ENCODE results near the gene SYT2. TPM values are rescaled to one million over a fixed set of nuclear protein-coding genes. Genes with fewer than 3 reads are reported as not detected.
"Not testable (repeated sequence)": the region's sequence is repeated elsewhere in the genome, so short reads cannot be mapped to it uniquely, and the experiment has no call there.

SYT2 gene
- total RNA-seq, 1 donor from 2014 or later: 2.6 TPM

DNA sequence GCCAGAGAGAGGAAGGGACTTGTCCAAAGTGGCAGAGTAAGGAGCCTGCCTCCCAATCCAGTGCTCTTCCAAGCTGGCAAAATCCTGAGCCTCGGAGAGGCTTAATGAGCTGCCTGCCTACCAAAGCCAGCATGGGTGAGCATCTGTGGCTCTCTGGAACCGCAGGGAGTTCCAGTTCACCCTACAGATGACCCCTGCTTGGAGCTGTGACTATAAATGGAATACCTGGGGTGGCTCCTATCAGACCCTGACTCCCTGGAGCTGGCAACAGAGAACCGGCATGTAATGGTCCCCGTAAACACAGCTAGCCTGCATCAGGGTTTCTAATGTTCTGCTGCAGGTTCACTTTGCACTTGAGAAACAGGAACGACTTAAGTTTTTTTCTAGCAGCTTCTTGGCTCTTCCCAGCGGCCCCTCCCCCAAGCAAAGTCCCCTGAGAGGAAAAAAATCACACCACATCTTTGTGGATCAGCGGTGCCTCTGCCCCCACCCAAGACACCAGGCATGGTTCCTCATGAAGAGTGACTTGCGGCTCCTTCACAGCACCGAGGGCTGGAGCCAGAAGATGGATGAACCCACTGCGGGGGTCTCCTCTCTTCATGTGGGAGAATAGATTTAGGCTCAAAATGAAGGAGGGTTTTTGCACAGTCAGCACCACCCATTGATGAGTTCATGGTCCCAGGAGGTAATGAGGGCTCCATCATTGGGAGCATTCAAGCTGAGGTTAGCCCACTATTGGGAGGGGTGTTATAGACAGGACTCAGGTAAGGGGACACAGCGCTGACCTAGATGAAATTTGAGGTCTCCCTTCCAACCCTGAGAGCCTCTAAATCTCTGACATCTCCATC is 79.0 kb downstream of the SYT2 start:
- no peaks in the 10 kb centered on the region for H3K36me3 Mint-ChIP-seq (ENCODE audit: low read depth)
- no peaks in the 10 kb centered on the region for H3K9me3 Mint-ChIP-seq
- H3K27ac Mint-ChIP-seq (ENCODE audit: unreplicated experiment): no peak overlapping the region
- H3K27me3 Mint-ChIP-seq (ENCODE audit: low read depth): peaks cover 11% of the 10 kb centered on the region
- TF ChIP-seq, protein P1, sequence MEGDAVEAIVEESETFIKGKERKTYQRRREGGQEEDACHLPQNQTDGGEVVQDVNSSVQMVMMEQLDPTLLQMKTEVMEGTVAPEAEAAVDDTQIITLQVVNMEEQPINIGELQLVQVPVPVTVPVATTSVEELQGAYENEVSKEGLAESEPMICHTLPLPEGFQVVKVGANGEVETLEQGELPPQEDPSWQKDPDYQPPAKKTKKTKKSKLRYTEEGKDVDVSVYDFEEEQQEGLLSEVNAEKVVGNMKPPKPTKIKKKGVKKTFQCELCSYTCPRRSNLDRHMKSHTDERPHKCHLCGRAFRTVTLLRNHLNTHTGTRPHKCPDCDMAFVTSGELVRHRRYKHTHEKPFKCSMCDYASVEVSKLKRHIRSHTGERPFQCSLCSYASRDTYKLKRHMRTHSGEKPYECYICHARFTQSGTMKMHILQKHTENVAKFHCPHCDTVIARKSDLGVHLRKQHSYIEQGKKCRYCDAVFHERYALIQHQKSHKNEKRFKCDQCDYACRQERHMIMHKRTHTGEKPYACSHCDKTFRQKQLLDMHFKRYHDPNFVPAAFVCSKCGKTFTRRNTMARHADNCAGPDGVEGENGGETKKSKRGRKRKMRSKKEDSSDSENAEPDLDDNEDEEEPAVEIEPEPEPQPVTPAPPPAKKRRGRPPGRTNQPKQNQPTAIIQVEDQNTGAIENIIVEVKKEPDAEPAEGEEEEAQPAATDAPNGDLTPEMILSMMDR (conservative IDR thresholded peaks at IDR 0.05): no peak
- H3K4me1 Mint-ChIP-seq: no peaks in the 10 kb centered on the region
- H3K4me3 Mint-ChIP-seq: no peak overlapping the region
- DNase-seq (ENCODE audit: low read depth, low spot score): no peak

DNA sequence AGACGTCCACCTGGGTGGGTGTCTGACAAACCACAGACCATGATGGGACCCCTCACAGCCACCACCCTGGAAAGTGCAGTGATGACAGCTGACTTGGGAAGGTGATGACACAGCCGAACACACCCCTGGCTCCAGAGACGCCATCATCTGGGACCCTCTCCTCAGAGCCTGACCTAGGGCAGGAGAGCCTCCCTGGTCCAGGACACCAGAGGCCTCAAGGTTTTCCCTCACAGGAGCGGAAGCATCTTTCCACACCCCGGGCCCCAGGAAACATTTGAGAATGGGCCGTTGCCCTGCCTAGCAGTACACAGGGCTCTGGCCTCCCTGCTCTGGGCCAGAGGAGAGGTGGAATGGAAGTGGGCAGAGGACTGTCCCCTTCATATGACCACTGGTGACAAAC is 79.7 kb downstream of the SYT2 start:
- no peaks in the 10 kb centered on the region for H3K9me3 Mint-ChIP-seq
- H3K4me3 Mint-ChIP-seq: no peak overlapping the region
- H3K27me3 Mint-ChIP-seq (ENCODE audit: low read depth): peaks cover 11% of the 10 kb centered on the region
- no peak overlapping the region for H3K27ac Mint-ChIP-seq (ENCODE audit: unreplicated experiment)
- TF ChIP-seq, protein P1 (conservative IDR thresholded peaks at IDR 0.05): no peak
- no peaks in the 10 kb centered on the region for H3K4me1 Mint-ChIP-seq
- H3K36me3 Mint-ChIP-seq (ENCODE audit: low read depth): no peaks in the 10 kb centered on the region
- DNase-seq (ENCODE audit: low read depth, low spot score): no peak

DNA sequence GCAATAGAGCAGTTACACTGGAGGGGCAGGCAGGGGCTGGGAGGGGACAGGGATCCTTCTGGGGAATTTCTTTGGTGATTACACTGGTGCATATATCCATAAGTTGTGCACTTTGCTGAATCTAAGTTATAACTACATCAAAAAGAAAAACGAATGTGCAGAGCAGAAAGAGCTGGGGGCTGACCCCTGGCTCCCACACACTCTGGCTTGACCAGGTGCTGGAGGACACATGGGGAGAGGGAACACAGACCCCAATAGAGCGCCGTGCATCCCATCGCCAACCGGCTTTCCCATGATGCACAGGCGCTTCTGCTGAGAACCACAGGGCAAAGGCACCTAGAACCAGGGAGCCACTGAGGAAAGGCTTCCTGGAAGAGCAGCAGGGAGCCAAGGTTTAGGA is 80.2 kb downstream of the SYT2 start:
- not testable (repeated sequence) for H3K36me3 Mint-ChIP-seq (ENCODE audit: low read depth); H3K27ac Mint-ChIP-seq (ENCODE audit: unreplicated experiment); H3K9me3 Mint-ChIP-seq; DNase-seq (ENCODE audit: low read depth, low spot score); H3K4me3 Mint-ChIP-seq; H3K4me1 Mint-ChIP-seq
- peaks cover 11% of the 10 kb centered on the region for H3K27me3 Mint-ChIP-seq (ENCODE audit: low read depth)

DNA sequence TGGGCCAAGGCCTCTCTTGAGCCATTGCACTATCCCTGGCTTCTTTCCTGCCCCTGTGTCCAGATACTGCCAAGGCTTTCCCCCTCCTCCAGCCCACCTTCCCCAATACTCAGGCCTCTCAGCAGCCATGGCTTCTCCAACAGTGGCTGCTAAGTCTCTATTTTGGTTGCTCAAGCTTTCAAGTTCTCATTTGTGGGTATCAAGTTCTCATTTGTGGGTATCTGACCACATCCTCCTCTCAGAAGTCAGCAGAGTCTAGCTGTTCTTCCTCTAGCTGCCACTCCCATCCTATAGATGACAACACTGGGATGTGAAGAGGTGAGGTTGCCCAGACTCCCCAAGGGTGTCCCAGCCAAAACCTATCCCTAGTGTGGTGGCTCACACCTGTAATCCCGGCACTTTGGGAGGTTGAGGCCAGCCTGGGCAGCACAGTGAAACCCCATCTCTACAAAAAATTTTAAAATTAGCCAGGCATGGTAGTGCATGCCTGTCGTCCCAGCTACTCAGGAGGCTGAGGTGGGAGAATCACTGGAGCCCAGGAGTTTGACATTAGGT is 80.9 kb downstream of the SYT2 start:
- H3K36me3 Mint-ChIP-seq (ENCODE audit: low read depth); DNase-seq (ENCODE audit: low read depth, low spot score); H3K9me3 Mint-ChIP-seq; H3K4me1 Mint-ChIP-seq; H3K4me3 Mint-ChIP-seq: not testable (repeated sequence)
- H3K27ac Mint-ChIP-seq (ENCODE audit: unreplicated experiment): peak overlapping the region; percentile 91
- peaks cover 11% of the 10 kb centered on the region for H3K27me3 Mint-ChIP-seq (ENCODE audit: low read depth)

DNA sequence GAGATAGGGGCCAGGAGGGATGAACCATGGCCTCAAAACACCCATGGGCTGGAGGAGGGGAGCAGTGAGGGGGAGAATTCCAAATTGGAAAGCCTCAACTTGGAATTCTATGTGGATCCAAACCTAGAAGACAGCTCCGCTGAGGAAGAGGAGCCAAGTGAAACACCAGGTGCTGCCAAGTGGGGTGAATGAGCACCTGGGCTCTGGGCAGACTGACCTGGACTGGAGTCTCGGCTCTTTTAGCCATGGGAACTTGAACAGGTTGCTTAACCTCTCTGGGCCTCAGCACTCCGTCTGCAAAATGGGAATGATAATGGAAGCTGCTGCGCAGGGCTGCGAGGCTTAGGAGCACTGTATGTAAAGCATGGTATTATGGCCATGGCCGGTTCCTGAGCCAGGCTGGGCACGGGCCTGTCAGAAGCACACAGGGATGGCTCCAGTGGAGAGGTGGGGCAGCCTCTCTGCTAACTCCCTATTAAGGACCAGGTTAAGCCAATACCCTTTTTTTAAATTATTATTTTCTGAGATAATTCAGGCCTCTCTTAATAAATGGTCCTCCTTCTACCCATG is 81.5 kb downstream of the SYT2 start:
- DNase-seq (ENCODE audit: low read depth, low spot score): no peak
- Mint-ChIP-seq H3K9me3 (no peaks in the 10 kb centered on the region), H3K27me3 (ENCODE audit: low read depth) (peaks cover 11% of the 10 kb centered on the region), H3K27ac (ENCODE audit: unreplicated experiment) (peak overlapping the region; percentile 91), H3K4me3 (no peak overlapping the region), H3K36me3 (ENCODE audit: low read depth) (no peaks in the 10 kb centered on the region), H3K4me1 (no peaks in the 10 kb centered on the region)
- TF ChIP-seq, protein P1 (conservative IDR thresholded peaks at IDR 0.05): no peak

DNA sequence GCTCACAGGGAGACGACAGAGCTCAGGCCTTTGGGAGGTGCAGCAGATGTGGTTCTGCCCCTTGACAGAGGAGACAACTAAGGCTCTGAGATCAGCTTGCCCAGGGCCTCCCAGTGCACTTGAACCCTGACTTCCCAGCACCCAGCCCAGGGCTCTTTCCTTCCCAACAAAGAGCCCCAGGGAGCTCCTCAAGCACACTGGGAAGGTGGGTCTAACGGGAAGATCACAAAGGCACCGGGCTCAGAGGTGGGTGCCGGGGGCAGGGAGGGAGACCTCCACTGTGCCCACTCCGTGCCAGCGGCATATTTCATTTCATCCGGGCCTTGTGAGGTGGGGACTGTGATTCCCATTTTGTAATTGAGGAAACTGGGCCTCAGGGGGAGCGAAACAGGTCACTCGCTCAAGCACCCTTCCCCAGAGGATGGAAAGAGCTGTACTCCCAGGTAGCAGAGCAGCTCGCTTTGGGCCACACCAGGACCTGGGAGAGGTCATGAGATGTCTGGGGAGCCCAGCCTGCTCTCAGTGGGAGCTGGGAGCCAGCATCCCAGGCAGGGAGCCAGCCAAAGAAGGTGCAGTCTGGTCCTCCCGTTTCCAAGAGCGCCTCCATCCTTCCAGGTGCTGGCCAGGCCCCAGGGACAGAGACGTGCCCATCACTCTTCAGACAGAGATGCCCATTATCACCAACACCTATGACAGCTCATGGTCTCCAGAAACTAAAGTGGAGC is 82.3 kb downstream of the SYT2 start:
- peaks cover 11% of the 10 kb centered on the region for H3K27me3 Mint-ChIP-seq (ENCODE audit: low read depth)
- no peaks in the 10 kb centered on the region for H3K36me3 Mint-ChIP-seq (ENCODE audit: low read depth)

DNA sequence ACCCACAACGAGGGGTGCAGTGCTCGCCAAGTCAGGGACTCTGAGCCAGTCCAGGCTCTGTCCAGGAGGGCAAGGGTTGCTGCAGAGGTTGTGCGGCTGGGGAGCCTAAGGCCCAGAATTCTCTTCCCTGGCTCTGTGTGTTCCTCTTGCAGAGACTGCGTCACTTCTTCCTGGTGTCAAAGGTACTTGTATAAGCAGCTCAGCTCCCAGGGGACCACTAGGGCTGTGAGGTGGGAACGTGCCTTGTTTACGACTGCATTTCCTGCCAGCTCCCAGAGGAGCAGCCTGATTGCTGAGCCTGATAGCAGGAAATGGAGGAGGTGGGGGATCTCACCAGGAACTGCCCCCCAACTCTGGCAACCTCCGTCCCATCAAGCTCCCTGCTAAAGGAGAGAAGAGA is 83.2 kb downstream of the SYT2 start:
- DNase-seq (ENCODE audit: low read depth, low spot score); H3K4me3 Mint-ChIP-seq; H3K36me3 Mint-ChIP-seq (ENCODE audit: low read depth); H3K27me3 Mint-ChIP-seq (ENCODE audit: low read depth); H3K27ac Mint-ChIP-seq (ENCODE audit: unreplicated experiment); H3K4me1 Mint-ChIP-seq; H3K9me3 Mint-ChIP-seq: not testable (repeated sequence)

More for the DNA sequence above, 82.3 kb downstream of the SYT2 start:
- H3K4me3 Mint-ChIP-seq: no peak overlapping the region
- DNase-seq (ENCODE audit: low read depth, low spot score): no peak
- H3K9me3 Mint-ChIP-seq: no peaks in the 10 kb centered on the region
- peak overlapping the region; percentile 81 for H3K27ac Mint-ChIP-seq (ENCODE audit: unreplicated experiment)
- no peaks in the 10 kb centered on the region for H3K4me1 Mint-ChIP-seq
- TF ChIP-seq, protein P1 (conservative IDR thresholded peaks at IDR 0.05): no peak
